Lung (tissue), 12 donors: ENCODE results near the gene SDHAF2. TPM values are rescaled to one million over a fixed set of nuclear protein-coding genes. Genes with fewer than 3 reads are reported as not detected.
"Not testable (repeated sequence)": the region's sequence is repeated elsewhere in the genome, so short reads cannot be mapped to it uniquely, and the experiment has no call there.

Source experiments
- ATAC-seq: fragments of 200-7000 bp; cut with Tn5 transposase; one replicate; pipeline ENCODE4 v1.9.1; 2020; ENCODE audit warnings: moderate number of reproducible peaks; ENCODE audit not compliant: insufficient read depth, low FRiP score
- DNase-seq, 3 donors: peaks; one replicate each; pipeline ENCODE4 v3.0.0-alpha.2; 2013 to 2017
- H3K27ac ChIP-seq, 2 donors: one replicate each; pipeline ENCODE4 v1.5.1; 2013; ENCODE audit warnings: mild to moderate bottlenecking in 2 of 2, moderate library complexity in 2 of 2, control low read depth in 1 of 2, inconsistent platforms in 1 of 2, low read depth in 1 of 2, low read length in 1 of 2
- H3K27me3 ChIP-seq, 3 donors: one replicate each; pipeline ENCODE4 v1.5.1; 2013; ENCODE audit warnings: low read length in 2 of 3; ENCODE audit not compliant: control insufficient read depth in 3 of 3, insufficient read depth in 3 of 3
- H3K36me3 ChIP-seq, 4 donors: one replicate each; pipeline ENCODE4 v1.5.1; 2013; ENCODE audit warnings: low read length in 4 of 4, mild to moderate bottlenecking in 1 of 4, moderate library complexity in 1 of 4; ENCODE audit not compliant: control insufficient read depth in 4 of 4, insufficient read depth in 4 of 4
- H3K4me1 ChIP-seq, 5 donors: one replicate each; pipeline ENCODE4 v1.5.1; 2013; ENCODE audit warnings: low read length in 5 of 5, mild to moderate bottlenecking in 2 of 5, moderate library complexity in 1 of 5; ENCODE audit not compliant: control insufficient read depth in 5 of 5, insufficient read depth in 5 of 5
- H3K4me3 ChIP-seq: one replicate; pipeline ENCODE4 v1.5.1; 2013; ENCODE audit warnings: mild to moderate bottlenecking, control low read depth, moderate library complexity
- H3K9ac ChIP-seq, 2 donors: one replicate each; pipeline ENCODE4 v1.5.1; 2013; ENCODE audit warnings: low read length in 2 of 2, control low read depth in 1 of 2; ENCODE audit not compliant: insufficient read depth in 1 of 2
- H3K9me3 ChIP-seq, 4 donors: one replicate each; pipeline ENCODE4 v1.5.1; 2013; ENCODE audit warnings: low read length in 3 of 4, mild to moderate bottlenecking in 1 of 4, moderate library complexity in 1 of 4; ENCODE audit not compliant: control insufficient read depth in 4 of 4, insufficient read depth in 3 of 4
- WGBS, 2 donors: extraction: QIAGEN DNeasy Blood & Tissue Kit; methylation state at CpG; one replicate each; pipeline ENCODE4 v1.1.7; 2013; 5-methylcytosine and 5-hydroxymethylcytosine counted together
- polyA plus RNA-seq, 2 donors: library from polyadenylated mRNA; stranded (reverse); fragments of 200-250 nt; gene quantifications; one replicate each; pipeline ENCODE4 v1.2.1, GENCODE V29; 2013
- total RNA-seq, 2 donors: library from RNA; depleted of rRNA in 1 of 2; stranded (reverse); fragments of >200 nt in 1 of 2; gene quantifications; one replicate each; pipeline ENCODE4 v1.2.1, GENCODE V29; 2014 to 2021
- TF ChIP-seq, protein P1 (sequence below): IDR thresholded peaks from 2 replicates; pipeline ENCODE4 v1.5.1; 2012; ENCODE audit warnings: mild to moderate bottlenecking; ENCODE audit errors: control extremely low read depth, extremely low read depth
- donor health status: control.
- donor health status: control.
- donor health status: Bipolar disorder and iron deficiency.
- donor health status: healthy.
- donor health status: DM: yes; HTN: yes; CAD: no.

SDHAF2 gene
- total and polyA plus RNA-seq, 4 donors: 39.6 to 53.4 (median 43.9) TPM

GRCh38 chr11:61425367-61426131 is 4.4 kb upstream of the SDHAF2 start:
- peaks cover 18 to 46% (median 35%) of the 10 kb centered on the region in 4 donors for H3K36me3 ChIP-seq
- no peak overlapping the region for H3K4me3 ChIP-seq
- H3K27me3 ChIP-seq: no peaks in the 10 kb centered on the region
- no peak overlapping the region for H3K9ac ChIP-seq
- TF ChIP-seq, protein P1, sequence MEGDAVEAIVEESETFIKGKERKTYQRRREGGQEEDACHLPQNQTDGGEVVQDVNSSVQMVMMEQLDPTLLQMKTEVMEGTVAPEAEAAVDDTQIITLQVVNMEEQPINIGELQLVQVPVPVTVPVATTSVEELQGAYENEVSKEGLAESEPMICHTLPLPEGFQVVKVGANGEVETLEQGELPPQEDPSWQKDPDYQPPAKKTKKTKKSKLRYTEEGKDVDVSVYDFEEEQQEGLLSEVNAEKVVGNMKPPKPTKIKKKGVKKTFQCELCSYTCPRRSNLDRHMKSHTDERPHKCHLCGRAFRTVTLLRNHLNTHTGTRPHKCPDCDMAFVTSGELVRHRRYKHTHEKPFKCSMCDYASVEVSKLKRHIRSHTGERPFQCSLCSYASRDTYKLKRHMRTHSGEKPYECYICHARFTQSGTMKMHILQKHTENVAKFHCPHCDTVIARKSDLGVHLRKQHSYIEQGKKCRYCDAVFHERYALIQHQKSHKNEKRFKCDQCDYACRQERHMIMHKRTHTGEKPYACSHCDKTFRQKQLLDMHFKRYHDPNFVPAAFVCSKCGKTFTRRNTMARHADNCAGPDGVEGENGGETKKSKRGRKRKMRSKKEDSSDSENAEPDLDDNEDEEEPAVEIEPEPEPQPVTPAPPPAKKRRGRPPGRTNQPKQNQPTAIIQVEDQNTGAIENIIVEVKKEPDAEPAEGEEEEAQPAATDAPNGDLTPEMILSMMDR: no peak
- no peaks in the 10 kb centered on the region for H3K9me3 ChIP-seq
- H3K27ac ChIP-seq: no peak overlapping the region
- DNase-seq (no peak), ATAC-seq (no peak)
- H3K4me1 ChIP-seq: peaks cover 0 to 11% (median 9%) of the 10 kb centered on the region in 5 donors
- 88 to 89% methylated on average over 1 of the region's 1 CpG for WGBS, 2 donors

GRCh38 chr11:61429346-61429690 is 606 bp upstream of the SDHAF2 start:
- TF ChIP-seq, protein P1: no peak
- no peaks in the 10 kb centered on the region for H3K9me3 ChIP-seq
- H3K4me3 ChIP-seq: peak overlapping the region; percentile 90
- peaks cover 4 to 17% (median 7%) of the 10 kb centered on the region in 5 donors for H3K4me1 ChIP-seq
- DNase-seq: peak; percentile 71 to 75 (median 74)
- H3K27ac ChIP-seq: peak overlapping the region; percentile 98
- ATAC-seq: peak; percentile 78
- H3K36me3 ChIP-seq: peaks cover 8 to 31% (median 23%) of the 10 kb centered on the region in 4 donors
- H3K27me3 ChIP-seq: no peaks in the 10 kb centered on the region
- H3K9ac ChIP-seq: peak overlapping the region; percentile 85 to 91
- WGBS, 2 donors: 0% methylated on average over 37 of the region's 37 CpGs

DNA sequence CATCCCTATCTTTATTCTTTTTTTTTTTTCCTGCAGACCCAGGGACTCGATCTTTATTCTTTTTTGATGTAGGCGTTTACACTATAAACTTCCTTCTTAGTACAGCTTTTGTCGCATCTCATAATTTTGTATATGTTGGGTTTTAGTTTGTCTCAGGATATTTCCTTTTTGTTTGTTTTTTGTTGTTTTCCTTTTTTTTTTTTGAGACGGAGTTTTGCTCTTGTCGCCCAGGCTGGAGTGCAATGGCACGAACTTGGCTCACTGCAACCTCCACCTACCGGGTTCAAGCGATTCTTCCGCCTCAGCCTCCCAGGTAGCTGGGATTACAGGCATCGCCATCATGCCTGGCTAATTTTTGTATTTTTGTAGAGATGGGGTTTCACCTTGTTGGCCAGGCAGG is 915 bp downstream of the SDHAF2 start:
- H3K9me3 ChIP-seq, DNase-seq, ATAC-seq, H3K4me3 ChIP-seq, H3K27ac ChIP-seq, H3K27me3 ChIP-seq: not testable (repeated sequence)
- peak overlapping the region in 1 of 2 donors; percentile 86 for H3K9ac ChIP-seq
- H3K4me1 ChIP-seq: peaks cover 5 to 17% (median 7%) of the 10 kb centered on the region in 5 donors
- peaks cover 7 to 22% (median 16%) of the 10 kb centered on the region in 4 donors for H3K36me3 ChIP-seq
- 68 to 80% methylated on average over 10 of the region's 10 CpGs for WGBS, 2 donors

DNA sequence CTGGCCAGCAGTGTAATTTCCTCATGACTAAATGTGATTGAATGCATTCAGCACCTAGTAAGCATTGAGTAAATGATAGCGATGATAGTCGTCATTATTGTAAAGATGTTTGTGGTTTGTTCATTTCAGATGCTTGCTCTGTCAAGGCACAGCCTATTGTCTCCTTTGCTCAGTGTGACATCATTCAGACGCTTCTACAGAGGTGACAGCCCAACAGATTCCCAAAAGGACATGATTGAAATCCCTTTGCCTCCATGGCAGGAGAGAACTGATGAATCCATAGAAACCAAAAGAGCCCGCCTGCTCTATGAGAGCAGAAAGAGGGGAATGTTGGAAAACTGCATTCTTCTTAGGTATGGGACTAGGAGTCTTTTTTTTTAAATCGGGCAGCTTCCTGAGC is 7.6 kb downstream of the SDHAF2 start:
- Histone ChIP-seq H3K9ac (no peak overlapping the region), H3K4me3 (no peak overlapping the region), H3K9me3 (no peaks in the 10 kb centered on the region), H3K36me3 (peaks cover 16 to 36% (median 26%) of the 10 kb centered on the region in 4 donors), H3K4me1 (peaks cover 0 to 2% (median 0%) of the 10 kb centered on the region in 5 donors), H3K27me3 (no peaks in the 10 kb centered on the region), H3K27ac (no peak overlapping the region)
- 95 to 97% methylated on average over 5 of the region's 5 CpGs for WGBS, 2 donors
- no peak for ATAC-seq
- TF ChIP-seq, protein P1: no peak
- no peak for DNase-seq
